GM23338 (cell line): Measurements from ENCODE around the gene WNT5B.

Experiments
- CREB1 ChIP-seq: fragments of 250-450 bp; sonication (Bioruptor Pico); IDR thresholded peaks from 2 replicates; pipeline ENCODE4 v1.5.0; 2020; ENCODE audit warnings: low read depth, mild to moderate bottlenecking, moderate library complexity
- CTCF ChIP-seq, 2 experiments: fragments of 200-600 bp in 1 of 2; sonication (generic) in 1 of 2; conservative IDR thresholded peaks; 2 replicates each; pipeline versions ENCODE4 v1.5.1 to v1.6.1; 2016 to 2017; ENCODE audit warnings: antibody characterized with exemption in 2 of 2, low read depth in 2 of 2, mild to moderate bottlenecking in 2 of 2, moderate library complexity in 1 of 2
- EZH2 ChIP-seq: fragments of 200-600 bp; sonication (generic); IDR thresholded peaks from one replicate; pipeline ENCODE4 v1.8.0; 2017; ENCODE audit warnings: antibody characterized with exemption, mild to moderate bottlenecking, low read depth; ENCODE audit not compliant: unreplicated experiment
- EZH2phosphoT487 ChIP-seq: fragments of 200-600 bp; sonication (generic); IDR thresholded peaks from one replicate; pipeline ENCODE4 v1.8.1; 2018; ENCODE audit warnings: antibody characterized with exemption; ENCODE audit not compliant: unreplicated experiment
- POLR2AphosphoS5 ChIP-seq: IDR thresholded peaks from 2 replicates; pipeline ENCODE4 v1.6.1; 2016; ENCODE audit warnings: antibody characterized with exemption, low read depth
- REST ChIP-seq: IDR thresholded peaks from one replicate; pipeline ENCODE4 v1.6.1; 2018; ENCODE audit warnings: antibody characterized with exemption; ENCODE audit not compliant: unreplicated experiment
- STAT1 ChIP-seq: IDR thresholded peaks from one replicate; pipeline ENCODE4 v1.6.1; 2016; ENCODE audit warnings: antibody characterized with exemption; ENCODE audit not compliant: unreplicated experiment
- ZNF114 ChIP-seq: fragments of 250-450 bp; sonication (Bioruptor Pico); IDR thresholded peaks from 2 replicates; pipeline ENCODE4 v1.5.0; 2020; ENCODE audit warnings: mild to moderate bottlenecking, moderate library complexity
- ZNF331 ChIP-seq: fragments of 250-450 bp; sonication (Bioruptor Pico); IDR thresholded peaks from 2 replicates; pipeline ENCODE4 v1.5.0; 2020; ENCODE audit warnings: low read depth, mild to moderate bottlenecking, moderate library complexity

- TF ChIP-seq ZNF114 (CRISPR knock-in tag), result no peak
- no peak for TF ChIP-seq EZH2phosphoT487
- no peak for TF ChIP-seq POLR2AphosphoS5
- no peak for TF ChIP-seq CTCF (conservative IDR thresholded peaks at IDR 0.05; ENCODE audit: low read depth in 2 of 2)
- TF ChIP-seq STAT1, result no peak
- TF ChIP-seq REST, result no peak
- TF ChIP-seq EZH2, result no peak
- no peak for TF ChIP-seq CREB1 (CRISPR knock-in tag)
- no peak for TF ChIP-seq ZNF331 (CRISPR knock-in tag)
These were observed 59.2 kb downstream of the WNT5B start for GRCh38 chr12:1688086-1688710.
